Left cardiac atrium (tissue), 4 donors: ENCODE data around the gene ICAM5. TPM values are rescaled to one million over a fixed set of nuclear protein-coding genes. Genes with fewer than 3 reads are reported as not detected.
"Not testable (repeated sequence)": the region's sequence is repeated elsewhere in the genome, so short reads cannot be mapped to it uniquely, and the experiment has no call there.

ENCODE experiments used
- ATAC-seq, 2 donors: fragments of 200-7000 bp; cut with Tn5 transposase; one replicate each; pipeline ENCODE4 v1.9.1; 2020; ENCODE audit warnings: mild to moderate bottlenecking in 2 of 2, moderate library complexity in 2 of 2
- DNase-seq: peaks from one replicate; pipeline ENCODE4 v3.0.0-alpha.2; 2020
- intact Hi-C, 2 donors: fragments of 100-400 bp; cut with DNase I; formaldehyde crosslinking; loops; one replicate each; pipeline versions ENCODE4 v1.14.1 to v1.15.1; 2022 to 2023
- total RNA-seq, 2 donors: library from RNA; stranded (reverse); fragmentation: NEBNext Ultra II Directional; extraction: Animal tissue kit (Norgen Biotek cat#: 25700); gene quantifications; one replicate each; pipeline ENCODE4 v1.2.1, GENCODE V29; 2021
- donor health status: DM: no; HTN: yes; CAD: no.
- donor health status: DM: no; HTN: yes; CAD: no; lungs with severe emphysema.
- donor health status: DM: yes; HTN: yes; CAD: no.
- donor health status: Dilated cardiomyopathy.

The ICAM5 gene
- total RNA-seq, 2 donors from 2014 or later, result 0.71 to 0.86 TPM

GRCh38 chr19:10269333-10270179 lies 20.2 kb upstream of the ICAM5 start:
- ATAC-seq (peak; percentile 80 to 83), DNase-seq (peak; percentile 92)
- intact Hi-C loops, result loop anchor here (1.0 to 5.0 kb wide), 3 partner anchors 63 to 120 kb away; partner anchors contain the start of gene RAVER1 (in 1 of the 2)

- intact Hi-C loops, result loop anchor here in 1 of 2 donors (5.0 kb wide), 1 partner anchor 62 kb away; the partner anchor contains the start of gene RAVER1
- ATAC-seq, result peak; percentile 64 to 71
- DNase-seq, result peak; percentile 79
These were observed 19.6 kb upstream of the ICAM5 start for GRCh38 chr19:10270180-10270615.

GRCh38 chr19:10270616-10271394 lies 18.9 kb upstream of the ICAM5 start, which contains the start of gene ICAM1:
TSS of gene ICAM1 (plus strand) at chr19:10271120. CDS start at chr19:10271160, 40 bp downstream.
- intact Hi-C loops, result loop anchor here in 1 of 2 donors (5.0 kb wide), 1 partner anchor 61 kb away; the partner anchor contains the start of gene RAVER1

GRCh38 chr19:10271543-10272086 lies 18.1 kb upstream of the ICAM5 start:
- intact Hi-C loops, result loop anchor here in 1 of 2 donors (5.0 kb wide), 1 partner anchor 61 kb away; the partner anchor contains the start of gene RAVER1
- ATAC-seq, result no peak
- DNase-seq, result no peak

More at GRCh38 chr19:10270616-10271394, 18.9 kb upstream of the ICAM5 start, which contains the start of gene ICAM1:
- peak; percentile 92 for DNase-seq
- ATAC-seq, result peak; percentile 75 to 81

GRCh38 chr19:10274589-10274988 lies 15.2 kb upstream of the ICAM5 start:
- intact Hi-C loops, result loop anchor here in 1 of 2 donors (5.0 kb wide), 1 partner anchor 58 kb away; the partner anchor contains the start of gene RAVER1
- no peak for ATAC-seq
- no peak for DNase-seq

GRCh38 chr19:10277795-10278589 lies 11.8 kb upstream of the ICAM5 start:
- ATAC-seq, result no peak
- intact Hi-C loops, result no loop called here
- DNase-seq, result no peak

- DNase-seq (no peak), ATAC-seq (no peak)
- intact Hi-C loops, result no loop called here
These were observed 10.8 kb upstream of the ICAM5 start for GRCh38 chr19:10278935-10279334.

GRCh38 chr19:10279737-10280442 lies 9.9 kb upstream of the ICAM5 start:
- intact Hi-C loops, result no loop called here
- no peak for DNase-seq
- ATAC-seq, result no peak

GRCh38 chr19:10282043-10282442 lies 7.7 kb upstream of the ICAM5 start:
- ATAC-seq, intact Hi-C loops, DNase-seq: not testable (repeated sequence)

- no peak for DNase-seq
- intact Hi-C loops, result no loop called here
- ATAC-seq, result no peak
These were observed 6.3 kb upstream of the ICAM5 start for GRCh38 chr19:10283301-10284064.

- intact Hi-C loops, result no loop called here
- ATAC-seq, result no peak
- DNase-seq, result no peak
These were observed 5.4 kb upstream of the ICAM5 start for GRCh38 chr19:10284065-10284959.

- intact Hi-C loops, result no loop called here
- DNase-seq (no peak), ATAC-seq (no peak)
These were observed 4.8 kb upstream of the ICAM5 start for GRCh38 chr19:10284960-10285278.

- ATAC-seq, result no peak
- DNase-seq, result no peak
- intact Hi-C loops, result no loop called here
These were observed 4.4 kb upstream of the ICAM5 start for GRCh38 chr19:10285393-10285792.

- peak; percentile 70 for ATAC-seq
- intact Hi-C loops, result no loop called here
- DNase-seq, result peak; percentile 91
These were observed 2.7 kb upstream of the ICAM5 start, which contains the start of gene ICAM4 for GRCh38 chr19:10286803-10287737. TSS of gene ICAM4 (plus strand) at chr19:10286955. CDS start at chr19:10287013, 58 bp downstream.

GRCh38 chr19:10288662-10289166 lies 1.0 kb upstream of the ICAM5 start:
- DNase-seq, result no peak
- intact Hi-C loops, result no loop called here
- ATAC-seq, result no peak
